HepG2 (cell line): ENCODE data around the gene FZD7.

ENCODE experiments used
- BRCA1 ChIP-seq: sonication (generic); formaldehyde crosslinking; IDR thresholded peaks from 2 replicates; pipeline ENCODE4 v1.4.0; 2020; ENCODE audit warnings: missing genetic modification reagents
- CTCF ChIP-seq: sonication (generic); formaldehyde crosslinking; IDR thresholded peaks from 2 replicates; pipeline ENCODE4 v1.5.0; 2020; ENCODE audit warnings: mild to moderate bottlenecking, missing genetic modification reagents, moderate library complexity
- KLF6 ChIP-seq: IDR thresholded peaks from 2 replicates; pipeline ENCODE4 v1.8.0; 2016; ENCODE audit warnings: missing biosample characterization, missing genetic modification reagents
- MYC ChIP-seq: sonication (generic); formaldehyde crosslinking; IDR thresholded peaks from 2 replicates; pipeline ENCODE4 v1.9.0; 2021; ENCODE audit warnings: missing genetic modification reagents, borderline replicate concordance
- PHF21A ChIP-seq: sonication (generic); formaldehyde crosslinking; IDR thresholded peaks from 2 replicates; pipeline ENCODE4 v1.5.0; 2020; ENCODE audit warnings: mild to moderate bottlenecking, missing genetic modification reagents
- POLR2AphosphoS5 ChIP-seq: IDR thresholded peaks from 2 replicates; pipeline ENCODE4 v1.6.1; 2012; ENCODE audit warnings: low read depth, low read length
- SALL2 ChIP-seq: sonication (generic); formaldehyde crosslinking; IDR thresholded peaks from 2 replicates; pipeline ENCODE4 v1.8.1; 2023; ENCODE audit warnings: mild to moderate bottlenecking, missing genetic modification reagents, inconsistent platforms
- TOPORS ChIP-seq: sonication (generic); formaldehyde crosslinking; IDR thresholded peaks from 2 replicates; pipeline ENCODE4 v1.8.0; 2023; ENCODE audit warnings: mild to moderate bottlenecking, missing genetic modification reagents
- ZBED4 ChIP-seq: sonication (generic); formaldehyde crosslinking; IDR thresholded peaks from 2 replicates; pipeline ENCODE4 v1.4.0; 2020; ENCODE audit warnings: missing genetic modification reagents, borderline replicate concordance
- ZMYM2 ChIP-seq: sonication (generic); formaldehyde crosslinking; IDR thresholded peaks from 2 replicates; pipeline ENCODE4 v1.8.0; 2022; ENCODE audit warnings: mild to moderate bottlenecking, missing genetic modification reagents

DNA sequence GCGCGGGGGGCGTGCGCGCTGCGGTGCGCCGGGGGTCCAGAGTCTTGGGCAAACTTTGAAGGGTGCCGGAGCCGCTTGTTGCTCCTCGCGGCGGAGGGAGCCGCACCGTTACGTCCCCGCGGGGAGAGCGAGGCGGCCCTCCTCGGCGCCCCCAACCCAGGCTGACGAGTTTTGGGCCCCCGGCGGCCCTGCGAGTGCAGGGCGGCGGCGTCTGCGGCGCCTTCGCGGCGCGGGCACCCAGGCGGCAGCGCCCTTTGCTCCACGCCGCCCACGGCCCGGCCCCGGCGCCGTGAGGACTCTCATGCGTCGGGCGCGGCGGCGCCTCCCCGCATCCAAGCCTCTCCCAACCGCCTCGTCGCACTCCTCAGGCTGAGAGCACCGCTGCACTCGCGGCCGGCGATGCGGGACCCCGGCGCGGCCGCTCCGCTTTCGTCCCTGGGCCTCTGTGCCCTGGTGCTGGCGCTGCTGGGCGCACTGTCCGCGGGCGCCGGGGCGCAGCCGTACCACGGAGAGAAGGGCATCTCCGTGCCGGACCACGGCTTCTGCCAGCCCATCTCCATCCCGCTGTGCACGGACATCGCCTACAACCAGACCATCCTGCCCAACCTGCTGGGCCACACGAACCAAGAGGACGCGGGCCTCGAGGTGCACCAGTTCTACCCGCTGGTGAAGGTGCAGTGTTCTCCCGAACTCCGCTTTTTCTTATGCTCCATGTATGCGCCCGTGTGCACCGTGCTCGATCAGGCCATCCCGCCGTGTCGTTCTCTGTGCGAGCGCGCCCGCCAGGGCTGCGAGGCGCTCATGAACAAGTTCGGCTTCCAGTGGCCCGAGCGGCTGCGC is 814 bp downstream of the FZD7 start:
- no peak for TF ChIP-seq PHF21A
- TF ChIP-seq ZMYM2 (CRISPR knock-in tag): no peak
- TF ChIP-seq TOPORS (CRISPR knock-in tag): no peak
- 0 out of 2 replicates have a peak, but pooled peaks have one; percentile 17 for TF ChIP-seq MYC (CRISPR knock-in tag)
- no peak for TF ChIP-seq BRCA1 (CRISPR knock-in tag)
- no peak for TF ChIP-seq KLF6
- TF ChIP-seq CTCF: no peak
- TF ChIP-seq ZBED4: no peak
- TF ChIP-seq SALL2 (CRISPR knock-in tag): no peak
- TF ChIP-seq POLR2AphosphoS5: no peak
